NCI-H2107 (cell line): ENCODE results near the gene PTCRA.

Experiments used
- DNase-seq: peaks from one replicate; lab custom pipeline; 2025; lab: John Stamatoyannopoulos, UW

Gene PTCRA

GRCh38 chr6:42973926-42974325 is 58.1 kb downstream of the PTCRA start:
- DNase-seq: no peak

- no peak for DNase-seq
Observed at GRCh38 chr6:42974919-42975505, 59.2 kb downstream of the PTCRA start.
